Measurements from ENCODE around the gene SMARCAD1. TPM values are rescaled to one million over a fixed set of nuclear protein-coding genes. Genes with fewer than 3 reads are reported as not detected.
"Not testable (repeated sequence)": the region's sequence is repeated elsewhere in the genome, so short reads cannot be mapped to it uniquely, and the experiment has no call there.

Gene SMARCAD1
- total and polyA plus RNA-seq, 3 experiments from 2014 or later, result 11.3 to 37.2 (median 37.2) TPM

GRCh38 chr4:94304365-94304971 lies 96.8 kb downstream of the SMARCAD1 start:
- Mint-ChIP-seq H3K27ac (no peak overlapping the region), H3K27me3 (no peaks in the 10 kb centered on the region), H3K36me3 (no peaks in the 10 kb centered on the region), H3K4me3 (no peak overlapping the region), H3K4me1 (no peaks in the 10 kb centered on the region), H3K9me3 (no peaks in the 10 kb centered on the region)
- Histone ChIP-seq H3K4me1 (ENCODE audit: insufficient read depth, low read length) (no peaks in the 10 kb centered on the region), H3K36me3 (ENCODE audit: insufficient read depth, low read length) (no peaks in the 10 kb centered on the region), H3K27ac (ENCODE audit: low read depth, low read length) (no peak overlapping the region), H3K9me3 (ENCODE audit: low read length) (no peaks in the 10 kb centered on the region), H3K4me3 (ENCODE audit: low read length) (no peak overlapping the region), H3K27me3 (ENCODE audit: insufficient read depth, low read length, poor library complexity, severe bottlenecking) (no peaks in the 10 kb centered on the region)
- ChIA-PET CTCF (no interaction called here), POLR2A (no interaction called here)
- DNase-seq, result no peak

- no peaks in the 10 kb centered on the region for H3K36me3 Mint-ChIP-seq
- POLR2A ChIA-PET, result no interaction called here
- peaks cover 0 to 3% (median 0%) of the 10 kb centered on the region in 5 donors for H3K9me3 Mint-ChIP-seq
- no peak overlapping the region for H3K27ac ChIP-seq (ENCODE audit: low read depth, low read length)
- H3K4me3 Mint-ChIP-seq, result no peak overlapping the region
- no peak overlapping the region for H3K4me3 ChIP-seq (ENCODE audit: low read length)
- no peak overlapping the region for H3K27ac Mint-ChIP-seq
- no peaks in the 10 kb centered on the region for H3K4me1 Mint-ChIP-seq
- no peak for DNase-seq
- H3K27me3 ChIP-seq (ENCODE audit: insufficient read depth, low read length, poor library complexity, severe bottlenecking), result no peaks in the 10 kb centered on the region
- no peaks in the 10 kb centered on the region for H3K36me3 ChIP-seq (ENCODE audit: insufficient read depth, low read length)
- no peaks in the 10 kb centered on the region for H3K4me1 ChIP-seq (ENCODE audit: insufficient read depth, low read length)
- H3K9me3 ChIP-seq (ENCODE audit: low read length), result no peaks in the 10 kb centered on the region
- H3K27me3 Mint-ChIP-seq, result no peaks in the 10 kb centered on the region
- CTCF ChIA-PET, result interaction anchor here (1.0 kb wide), 1 partner anchor 84 kb away, joined by 3 read pairs; no protein-coding TSS in a partner anchor
These were observed 98.0 kb downstream of the SMARCAD1 start for GRCh38 chr4:94305466-94306225.

- Histone ChIP-seq H3K4me1 (ENCODE audit: insufficient read depth, low read length) (no peaks in the 10 kb centered on the region), H3K4me3 (ENCODE audit: low read length) (no peak overlapping the region), H3K27ac (ENCODE audit: low read depth, low read length) (no peak overlapping the region), H3K9me3 (ENCODE audit: low read length) (no peaks in the 10 kb centered on the region), H3K27me3 (ENCODE audit: insufficient read depth, low read length, poor library complexity, severe bottlenecking) (no peaks in the 10 kb centered on the region), H3K36me3 (ENCODE audit: insufficient read depth, low read length) (no peaks in the 10 kb centered on the region)
- Mint-ChIP-seq H3K4me3 (no peak overlapping the region), H3K9me3 (peaks cover 0 to 3% (median 0%) of the 10 kb centered on the region in 5 donors), H3K27ac (no peak overlapping the region), H3K27me3 (no peaks in the 10 kb centered on the region), H3K36me3 (no peaks in the 10 kb centered on the region), H3K4me1 (no peaks in the 10 kb centered on the region)
- ChIA-PET CTCF (no interaction called here), POLR2A (no interaction called here)
- DNase-seq, result no peak
These were observed 99.0 kb downstream of the SMARCAD1 start for GRCh38 chr4:94306713-94307112.

GRCh38 chr4:94307231-94307871 lies 99.7 kb downstream of the SMARCAD1 start:
- Histone ChIP-seq H3K4me1 (ENCODE audit: insufficient read depth, low read length) (no peaks in the 10 kb centered on the region), H3K27ac (ENCODE audit: low read depth, low read length) (no peak overlapping the region), H3K27me3 (ENCODE audit: insufficient read depth, low read length, poor library complexity, severe bottlenecking) (no peaks in the 10 kb centered on the region), H3K36me3 (ENCODE audit: insufficient read depth, low read length) (no peaks in the 10 kb centered on the region), H3K4me3 (ENCODE audit: low read length) (no peak overlapping the region), H3K9me3 (ENCODE audit: low read length) (no peaks in the 10 kb centered on the region)
- Mint-ChIP-seq H3K27me3 (no peaks in the 10 kb centered on the region), H3K9me3 (peaks cover 0 to 3% (median 0%) of the 10 kb centered on the region in 5 donors), H3K4me3 (no peak overlapping the region), H3K36me3 (peaks cover 0 to 2% (median 0%) of the 10 kb centered on the region in 3 donors), H3K27ac (no peak overlapping the region), H3K4me1 (no peaks in the 10 kb centered on the region)
- ChIA-PET CTCF (no interaction called here), POLR2A (no interaction called here)
- DNase-seq, result no peak

- H3K4me3 ChIP-seq (ENCODE audit: low read length); POLR2A ChIA-PET; H3K27ac Mint-ChIP-seq; H3K36me3 ChIP-seq (ENCODE audit: insufficient read depth, low read length); H3K27ac ChIP-seq (ENCODE audit: low read depth, low read length); DNase-seq; H3K4me1 Mint-ChIP-seq; H3K9me3 ChIP-seq (ENCODE audit: low read length); H3K4me1 ChIP-seq (ENCODE audit: insufficient read depth, low read length); H3K4me3 Mint-ChIP-seq; CTCF ChIA-PET; H3K27me3 ChIP-seq (ENCODE audit: insufficient read depth, low read length, poor library complexity, severe bottlenecking); H3K27me3 Mint-ChIP-seq; H3K36me3 Mint-ChIP-seq: not testable (repeated sequence)
- peaks cover 6 to 26% (median 12%) of the 10 kb centered on the region in 5 donors for H3K9me3 Mint-ChIP-seq
These were observed 112.3 kb downstream of the SMARCAD1 start for GRCh38 chr4:94319927-94320326.

DNA sequence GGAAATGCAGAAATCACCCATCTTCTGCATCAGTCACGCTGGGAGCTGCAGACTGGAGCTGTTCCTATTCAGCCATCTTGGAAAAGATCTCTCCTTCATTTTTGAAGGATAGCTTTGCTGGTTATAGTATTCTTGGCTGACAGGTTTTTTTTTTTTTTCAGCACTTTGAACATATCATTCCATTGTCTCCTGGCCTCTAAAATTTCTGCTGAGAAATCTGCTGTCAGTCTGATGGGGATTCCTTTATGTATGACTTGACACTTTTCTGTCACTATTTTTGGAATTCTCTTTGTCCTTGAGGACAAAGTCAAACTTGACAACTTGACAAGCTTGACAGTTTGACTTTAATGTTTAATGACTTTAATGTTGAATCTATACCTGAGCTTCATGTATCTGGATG lies 118.2 kb downstream of the SMARCAD1 start:
- H3K27me3 Mint-ChIP-seq, result peaks cover 3 to 6% of the 10 kb centered on the region in 2 donors
- no peak overlapping the region for H3K4me3 ChIP-seq (ENCODE audit: low read length)
- H3K27ac ChIP-seq (ENCODE audit: low read depth, low read length), result no peak overlapping the region
- ChIA-PET CTCF (no interaction called here), POLR2A (no interaction called here)
- H3K4me1 Mint-ChIP-seq, result no peaks in the 10 kb centered on the region
- H3K36me3 Mint-ChIP-seq, result peaks cover 5 to 22% (median 5%) of the 10 kb centered on the region in 3 donors
- DNase-seq, result no peak
- H3K36me3 ChIP-seq (ENCODE audit: insufficient read depth, low read length), result no peaks in the 10 kb centered on the region
- H3K9me3 ChIP-seq (ENCODE audit: low read length), result peaks cover 5% of the 10 kb centered on the region
- no peak overlapping the region for H3K4me3 Mint-ChIP-seq
- no peak overlapping the region for H3K27ac Mint-ChIP-seq
- H3K27me3 ChIP-seq (ENCODE audit: insufficient read depth, low read length, poor library complexity, severe bottlenecking), result no peaks in the 10 kb centered on the region
- H3K9me3 Mint-ChIP-seq, result peaks cover 13 to 37% (median 23%) of the 10 kb centered on the region in 5 donors
- H3K4me1 ChIP-seq (ENCODE audit: insufficient read depth, low read length), result no peaks in the 10 kb centered on the region

- Mint-ChIP-seq H3K27ac (no peak overlapping the region), H3K27me3 (peaks cover 0 to 6% of the 10 kb centered on the region in 2 donors), H3K4me1 (no peaks in the 10 kb centered on the region), H3K36me3 (peaks cover 5 to 16% (median 5%) of the 10 kb centered on the region in 3 donors), H3K4me3 (no peak overlapping the region), H3K9me3 (peaks cover 10 to 21% (median 18%) of the 10 kb centered on the region in 5 donors)
- POLR2A ChIA-PET, result no interaction called here
- Histone ChIP-seq H3K9me3 (ENCODE audit: low read length) (peaks cover 5% of the 10 kb centered on the region), H3K27ac (ENCODE audit: low read depth, low read length) (no peak overlapping the region), H3K27me3 (ENCODE audit: insufficient read depth, low read length, poor library complexity, severe bottlenecking) (no peaks in the 10 kb centered on the region), H3K4me3 (ENCODE audit: low read length) (no peak overlapping the region), H3K4me1 (ENCODE audit: insufficient read depth, low read length) (no peaks in the 10 kb centered on the region), H3K36me3 (ENCODE audit: insufficient read depth, low read length) (no peaks in the 10 kb centered on the region)
- DNase-seq, result no peak
- CTCF ChIA-PET, result no interaction called here
These were observed 122.3 kb downstream of the SMARCAD1 start for GRCh38 chr4:94329933-94330332.

- Histone ChIP-seq H3K4me1 (ENCODE audit: insufficient read depth, low read length) (no peaks in the 10 kb centered on the region), H3K27me3 (ENCODE audit: insufficient read depth, low read length, poor library complexity, severe bottlenecking) (no peaks in the 10 kb centered on the region), H3K9me3 (ENCODE audit: low read length) (no peaks in the 10 kb centered on the region), H3K27ac (ENCODE audit: low read depth, low read length) (no peak overlapping the region), H3K4me3 (ENCODE audit: low read length) (no peak overlapping the region), H3K36me3 (ENCODE audit: insufficient read depth, low read length) (no peaks in the 10 kb centered on the region)
- Mint-ChIP-seq H3K27ac (peak overlapping the region in 1 of 8 donors; percentile 3), H3K4me1 (peaks cover 0 to 5% (median 5%) of the 10 kb centered on the region in 3 donors), H3K27me3 (peaks cover 2 to 6% of the 10 kb centered on the region in 2 donors), H3K36me3 (peaks cover 0 to 3% (median 3%) of the 10 kb centered on the region in 3 donors), H3K4me3 (no peak overlapping the region), H3K9me3 (peaks cover 0 to 2% (median 0%) of the 10 kb centered on the region in 5 donors)
- no peak for DNase-seq
- CTCF ChIA-PET, result no interaction called here
- POLR2A ChIA-PET, result no interaction called here
These were observed 125.4 kb downstream of the SMARCAD1 start for GRCh38 chr4:94332983-94333590.

All from CD8-positive, alpha-beta memory T cell (primary cell).